ENCODE results near the gene RPS13.
"Not testable (repeated sequence)": the region's sequence is repeated elsewhere in the genome, so short reads cannot be mapped to it uniquely, and the experiment has no call there.

RPS13 gene

GRCh38 chr11:17034027-17034426 lies 43.4 kb downstream of the RPS13 start:
- not testable (repeated sequence) for DNase-seq

GRCh38 chr11:17026487-17027082 lies 50.9 kb downstream of the RPS13 start:
- DNase-seq = no peak

- no peak for DNase-seq
Measured at GRCh38 chr11:17024924-17025323, 52.5 kb downstream of the RPS13 start.
